GM19452 (cell line): Measurements from ENCODE around the gene NPAS3.

ENCODE experiments used
- ATAC-seq: cut with Tn5 transposase; IDR thresholded peaks from one replicate; pipeline ENCODE4 v1.9.1; 2021; ENCODE audit not compliant: unreplicated experiment

NPAS3 gene

GRCh38 chr14:32938719-32939253 is at the start of gene NPAS3:
Gene NPAS3, plus strand, starts transcription at chr14:32938879.
- no peak for ATAC-seq

DNA sequence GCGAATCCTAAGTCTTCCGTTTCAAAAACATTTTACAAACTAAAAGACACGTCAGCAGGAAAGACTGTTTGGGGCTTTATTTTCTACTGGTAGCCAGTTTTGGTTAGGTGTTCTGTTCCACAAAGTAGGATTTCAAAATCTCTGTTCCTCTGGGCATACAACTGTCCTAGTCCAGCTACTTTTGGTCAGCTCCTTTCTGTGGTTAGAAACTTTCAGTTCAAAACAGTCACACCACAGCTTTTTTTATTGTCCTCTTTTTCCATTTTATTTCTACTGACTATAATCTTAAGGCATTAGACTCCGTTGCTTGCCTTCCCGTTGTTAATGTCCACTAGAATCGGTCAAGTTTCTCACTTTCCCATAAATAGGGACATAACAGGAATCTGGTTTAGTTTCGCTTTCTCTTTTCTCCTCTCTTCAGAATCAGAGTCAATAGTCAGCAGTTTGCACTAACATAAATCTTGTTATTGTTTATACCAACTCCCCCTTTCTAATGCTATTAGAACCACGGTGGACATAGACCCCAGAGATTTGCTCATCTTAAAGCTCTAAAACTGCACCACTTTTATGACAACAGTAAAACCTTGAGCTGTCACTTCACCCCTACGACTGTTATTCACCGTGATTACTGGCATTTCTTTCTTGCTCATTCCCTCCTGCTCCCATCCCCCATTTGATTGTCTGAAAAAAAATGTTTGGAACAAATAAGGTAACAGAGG is 41.5 kb upstream of the NPAS3 start:
- ATAC-seq = no peak

DNA sequence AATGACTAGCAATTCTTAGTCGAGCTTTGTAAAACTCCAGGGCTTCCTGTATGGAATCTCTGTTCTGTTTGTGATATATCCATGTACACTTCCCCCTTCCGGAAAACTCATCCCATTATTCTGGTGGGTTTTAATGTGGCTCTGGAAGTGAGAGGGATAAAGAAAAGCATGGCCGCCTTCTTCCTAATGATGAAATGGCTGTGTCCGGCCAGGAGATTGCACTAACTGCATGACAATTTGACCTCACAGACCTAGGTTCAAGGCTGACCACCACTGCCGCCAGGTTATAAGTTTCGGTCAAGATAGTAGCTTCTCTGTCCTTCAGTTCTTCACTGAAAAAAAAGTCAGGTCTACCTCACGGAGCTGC is 41.0 kb upstream of the NPAS3 start:
- ATAC-seq = no peak

- ATAC-seq = no peak
Observed at GRCh38 chr14:32898876-32899275, 39.8 kb upstream of the NPAS3 start.

GRCh38 chr14:32900547-32900946 is 38.1 kb upstream of the NPAS3 start:
- no peak for ATAC-seq

DNA sequence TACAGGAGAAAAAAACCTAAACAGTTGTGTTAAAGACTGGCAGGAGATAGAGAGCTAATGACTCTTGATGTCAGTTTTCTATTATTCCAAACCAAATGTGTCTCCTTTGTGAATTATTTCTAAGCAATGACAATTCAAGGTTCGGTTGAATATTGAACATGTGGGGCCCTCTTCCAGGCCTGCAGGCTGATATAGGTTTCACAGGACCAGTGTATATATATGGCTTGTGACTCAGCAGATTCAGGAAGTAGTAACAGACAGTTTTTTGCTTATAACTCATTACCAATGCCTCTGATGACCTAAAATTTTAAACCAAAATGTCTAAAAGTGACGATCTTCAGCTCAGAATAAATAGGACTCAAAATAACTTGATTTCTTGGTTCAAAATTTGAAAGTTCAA is 33.7 kb upstream of the NPAS3 start:
- no peak for ATAC-seq

DNA sequence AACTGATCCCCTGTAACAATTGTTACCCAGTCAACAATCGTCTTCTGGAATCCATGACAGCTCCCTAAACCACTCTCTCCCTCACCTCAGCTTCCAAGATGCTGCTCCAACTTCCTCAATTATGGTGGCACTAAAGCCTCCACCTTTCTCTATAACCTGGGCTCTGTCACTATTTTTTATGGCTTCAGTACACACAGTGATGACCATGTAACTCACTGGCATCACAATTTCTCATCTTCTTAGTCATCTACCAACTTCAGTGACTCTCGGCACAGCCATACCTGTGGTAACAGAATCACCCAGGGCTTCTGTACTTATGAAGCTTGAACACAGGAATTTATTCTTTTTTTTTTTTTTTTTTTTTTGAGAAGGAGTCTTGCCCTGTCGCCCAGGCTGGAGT is 32.0 kb upstream of the NPAS3 start:
- ATAC-seq = no peak

DNA sequence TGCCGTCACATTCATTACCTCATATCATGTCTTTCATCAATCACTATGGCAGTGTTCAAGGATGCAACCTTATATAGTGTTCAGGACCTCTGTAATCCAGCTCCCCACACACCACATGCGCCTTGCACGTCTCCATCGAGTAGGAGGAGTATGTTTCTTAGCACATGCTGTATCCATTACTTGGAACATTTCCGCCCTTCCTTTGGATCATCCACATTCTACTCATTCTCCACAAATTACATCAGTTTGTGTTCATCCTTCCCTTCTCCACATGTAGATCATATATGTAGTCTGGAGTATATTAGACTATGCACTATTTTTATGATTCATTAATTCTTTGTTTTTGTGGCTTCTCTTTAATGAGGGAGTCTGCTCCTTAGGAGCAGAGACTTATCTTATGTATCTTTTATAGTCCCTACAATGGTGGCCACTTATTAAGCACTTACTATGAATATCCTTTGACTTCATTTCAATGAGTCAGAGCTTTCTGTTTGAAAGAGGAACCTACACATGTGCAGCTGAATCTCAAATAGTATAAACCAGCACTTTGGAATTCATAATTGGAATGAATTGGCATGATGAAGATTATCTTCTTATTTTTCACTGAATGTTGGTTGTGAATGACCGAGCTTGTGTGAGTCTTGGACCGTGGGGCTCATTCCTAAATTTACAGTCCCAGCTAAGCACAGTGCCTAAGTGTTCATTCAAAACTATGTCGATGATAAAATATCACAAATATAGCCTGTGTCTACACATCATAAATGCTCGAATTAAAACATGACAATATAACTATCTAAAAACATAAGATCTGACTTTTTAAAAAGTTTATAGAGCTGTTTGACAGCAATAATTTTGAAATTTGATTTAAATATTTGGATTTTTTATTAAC is 30.2 kb upstream of the NPAS3 start:
- ATAC-seq = no peak

- no peak for ATAC-seq
Observed at GRCh38 chr14:32913725-32914124, 25.0 kb upstream of the NPAS3 start.

DNA sequence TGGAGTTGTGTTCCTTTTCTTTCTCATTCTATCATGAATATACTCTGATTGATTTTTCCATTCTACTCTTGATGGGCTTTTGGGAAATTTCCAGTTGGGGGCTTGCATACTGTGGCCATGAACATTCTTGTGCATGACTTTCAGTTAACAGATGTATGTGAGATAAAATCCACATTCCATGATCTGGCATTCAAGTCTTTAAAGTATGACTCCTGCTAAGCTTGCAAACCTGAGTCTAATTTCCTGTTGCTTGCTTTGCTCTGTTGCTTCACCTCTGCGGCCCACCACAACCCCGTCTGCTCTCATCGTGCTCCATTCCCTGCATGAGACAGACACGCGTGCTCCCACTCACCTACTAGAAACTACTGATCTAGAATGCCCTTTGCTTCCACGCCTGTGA is 24.3 kb upstream of the NPAS3 start:
- no peak for ATAC-seq

DNA sequence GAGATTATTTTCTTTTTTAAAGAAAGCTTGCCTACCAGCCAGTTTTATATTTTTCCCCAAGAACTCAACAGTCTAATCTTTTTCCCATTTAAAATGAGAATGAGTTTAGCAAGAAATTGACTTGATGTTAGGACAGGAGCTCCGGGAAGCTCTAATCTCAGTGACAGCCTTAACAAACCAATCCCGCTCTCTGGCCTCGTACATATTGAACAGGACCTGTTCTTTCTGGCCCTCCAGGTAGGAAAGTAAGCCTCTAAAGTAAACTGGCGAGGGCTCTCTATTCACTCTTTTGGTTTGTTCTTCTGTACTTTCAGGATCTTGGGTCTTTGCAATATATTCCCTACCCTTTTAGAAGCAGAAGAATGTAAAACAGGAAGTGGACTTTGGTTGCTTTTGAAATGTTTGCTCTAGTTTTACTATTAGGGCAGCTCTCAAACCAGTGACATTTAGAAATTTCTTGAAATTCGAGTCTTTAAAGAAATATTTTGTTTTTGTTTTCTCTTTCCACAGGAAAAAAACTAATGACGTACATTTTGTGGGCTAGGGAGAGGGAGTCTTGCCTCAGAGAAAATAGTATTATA is 17.9 kb upstream of the NPAS3 start:
- ATAC-seq = no peak

- no peak for ATAC-seq
Observed at GRCh38 chr14:32925439-32925838, 13.2 kb upstream of the NPAS3 start.

DNA sequence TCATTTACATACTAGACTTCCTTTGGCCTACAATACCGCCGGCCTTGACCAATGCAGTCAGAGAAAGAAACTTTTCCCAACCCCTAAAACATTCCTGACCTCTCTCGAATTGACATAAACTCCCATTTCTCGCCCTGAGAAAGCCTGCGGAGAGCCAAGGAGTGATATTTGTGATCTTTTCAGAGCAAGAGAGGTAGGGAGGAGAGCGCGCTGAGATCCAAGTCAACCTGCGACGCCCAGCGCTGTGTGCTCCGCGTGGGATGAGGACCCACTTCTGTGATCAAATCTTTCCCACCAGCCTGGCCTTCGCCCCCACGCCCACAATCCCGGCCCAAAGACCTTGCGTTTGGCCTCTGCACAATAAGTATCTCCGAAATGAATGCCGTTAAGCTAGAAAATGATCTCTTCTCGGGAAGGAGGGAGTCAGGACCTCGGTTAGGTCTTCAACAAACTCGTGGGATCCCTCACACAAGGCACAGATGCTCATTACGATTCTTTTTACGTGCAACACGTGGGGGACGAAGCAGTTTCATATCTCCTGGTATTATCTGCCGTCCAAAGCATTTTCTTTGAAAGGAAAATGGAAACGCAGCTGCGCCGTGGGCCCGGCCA is 6.3 kb upstream of the NPAS3 start:
- no peak for ATAC-seq

DNA sequence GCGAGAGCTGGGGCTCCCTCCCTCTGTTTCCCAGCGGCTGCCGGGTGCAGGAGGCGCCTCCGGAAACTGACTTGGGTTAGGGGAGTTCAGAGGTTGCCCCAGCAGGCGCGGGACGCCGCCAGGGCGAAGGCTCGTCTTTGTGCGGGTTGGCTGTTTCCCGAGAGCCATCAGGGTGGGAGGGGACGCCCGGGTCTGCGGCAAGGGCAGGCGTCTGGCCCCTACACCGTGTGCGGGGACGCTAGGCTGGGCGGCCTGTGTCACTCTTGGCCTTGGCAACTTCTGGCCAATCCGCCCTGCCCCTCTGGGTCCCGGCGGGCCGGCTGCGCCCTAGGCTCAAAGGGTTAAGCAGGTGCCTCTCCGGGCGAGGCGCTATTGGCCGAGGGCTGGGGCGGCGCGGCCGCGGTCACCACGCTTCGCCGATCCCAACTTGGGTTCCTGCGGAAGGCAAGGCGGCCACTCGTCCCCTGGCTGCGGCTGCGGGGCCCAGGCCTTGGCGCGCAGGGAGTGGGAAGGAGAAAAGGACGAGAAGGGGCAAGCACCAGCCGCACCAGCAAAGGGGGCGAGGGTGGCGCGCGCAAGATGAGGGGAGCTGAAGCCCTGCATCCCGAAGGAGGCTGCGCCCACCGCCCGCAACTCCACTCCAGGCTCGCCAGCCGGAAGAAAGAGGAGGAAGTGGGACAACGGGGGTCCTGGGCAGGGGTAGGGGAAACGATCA is 5.6 kb upstream of the NPAS3 start:
- ATAC-seq = no peak

DNA sequence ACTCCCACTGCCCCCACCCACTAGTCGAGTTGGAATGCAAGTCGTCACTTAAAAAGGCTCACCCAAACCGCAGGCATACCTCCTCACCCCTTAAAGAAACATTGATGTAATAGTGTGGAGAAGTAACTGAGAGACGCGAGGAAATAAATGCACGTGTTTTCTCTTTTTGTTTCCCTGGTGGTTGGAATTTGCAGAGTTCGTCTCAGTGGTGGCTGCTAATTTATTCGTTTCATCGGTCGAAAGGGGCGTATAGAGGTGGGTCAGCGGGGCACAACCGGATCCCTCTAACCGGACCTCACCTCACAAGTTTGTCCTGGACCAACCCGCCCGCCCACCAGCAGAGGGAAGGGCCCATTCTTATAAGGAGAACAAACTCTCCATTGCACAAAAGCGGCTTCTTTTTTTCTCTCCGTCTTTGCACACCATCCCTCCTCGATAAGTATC is 5.0 kb upstream of the NPAS3 start:
- ATAC-seq = no peak

- no peak for ATAC-seq
Observed at GRCh38 chr14:32934073-32934880, 4.4 kb upstream of the NPAS3 start.

DNA sequence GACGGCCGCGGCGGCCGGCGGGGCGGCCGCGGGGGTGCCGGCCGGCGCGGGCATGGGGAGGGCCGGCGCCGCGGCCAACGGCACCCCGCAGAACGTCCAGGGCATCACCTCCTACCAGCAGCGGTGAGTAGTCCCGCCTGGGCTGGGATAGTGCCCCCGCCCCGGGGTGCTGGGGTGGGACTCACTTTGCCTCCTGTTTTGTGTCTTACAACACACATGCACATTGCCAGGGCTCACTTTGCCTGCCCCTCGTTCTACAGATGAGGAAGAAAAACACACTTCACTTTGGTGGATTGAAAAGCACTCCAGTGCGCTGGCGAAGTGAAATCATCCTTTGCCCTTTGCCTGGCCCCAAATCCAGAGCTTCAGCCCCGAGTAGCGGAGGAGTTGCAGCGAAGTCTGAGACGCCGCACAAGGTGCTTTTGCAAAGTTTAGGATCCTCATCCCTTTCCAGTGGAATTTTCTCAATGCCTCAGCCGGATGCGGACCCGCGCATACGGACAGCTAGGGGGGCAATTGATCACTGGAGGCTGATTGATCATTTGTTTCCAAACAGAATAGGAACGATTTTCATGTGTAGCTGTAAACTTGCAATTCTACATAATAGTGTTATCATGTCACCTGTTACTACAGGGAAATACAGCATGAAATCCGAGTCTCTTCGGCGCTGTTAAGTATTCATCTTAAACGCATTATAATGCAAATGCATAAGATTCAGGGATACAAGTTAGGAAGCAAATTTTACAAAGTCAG is 3.6 kb upstream of the NPAS3 start:
- ATAC-seq = no peak

DNA sequence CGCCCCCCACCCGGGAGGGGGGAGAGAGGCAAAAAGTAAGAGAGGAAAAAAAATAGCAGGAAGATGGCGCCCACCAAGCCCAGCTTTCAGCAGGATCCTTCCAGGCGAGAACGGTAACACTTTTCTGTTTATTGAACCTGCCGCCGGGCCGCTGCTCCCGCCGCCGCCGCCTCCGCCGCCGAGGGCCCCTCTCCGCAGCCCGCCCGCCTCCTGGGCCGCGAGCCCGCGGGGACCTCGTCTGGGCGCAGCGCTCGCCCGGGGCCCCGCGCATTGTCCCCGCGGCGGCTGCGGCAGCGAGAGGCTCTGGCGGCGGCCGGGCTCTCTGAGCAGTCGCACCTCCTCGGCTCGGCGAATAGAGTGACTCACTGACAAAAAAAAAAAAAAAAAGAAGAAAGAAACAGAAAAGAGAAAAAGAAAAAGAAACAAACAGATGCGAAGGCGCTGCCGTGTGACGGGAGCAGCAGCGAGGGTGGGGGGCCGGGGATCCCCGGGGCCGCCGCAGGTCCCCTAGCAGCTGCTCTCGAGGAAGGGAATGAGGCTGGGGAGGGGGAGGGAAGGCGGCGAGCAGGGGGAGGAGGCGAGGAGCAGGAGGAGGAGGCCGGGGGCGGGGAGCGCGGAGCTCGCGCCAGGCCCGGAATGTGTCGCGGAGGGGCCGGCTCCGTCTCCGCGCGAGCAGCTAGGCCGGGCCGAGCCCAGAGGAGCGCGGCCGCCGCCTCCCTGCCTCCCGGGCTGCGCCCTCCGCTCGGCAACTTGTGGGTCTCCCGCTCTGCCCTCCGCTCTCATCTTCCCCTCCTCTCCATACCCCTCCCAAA is 781 bp downstream of the NPAS3 start:
- ATAC-seq = no peak
